Measurements from ENCODE around the gene IRF3. TPM values are rescaled to one million over a fixed set of nuclear protein-coding genes. Genes with fewer than 3 reads are reported as not detected.

Gene IRF3
- total and polyA plus RNA-seq, 8 donors, result 60.2 to 93.6 (median 72.5) TPM

- ATAC-seq, result no peak
- no peaks in the 10 kb centered on the region for H3K27me3 ChIP-seq
- H3K4me1 ChIP-seq, result peaks cover 5 to 18% of the 10 kb centered on the region in 2 donors
- no peak overlapping the region for H3K27ac ChIP-seq
- H3K9me3 ChIP-seq, result no peaks in the 10 kb centered on the region
- intact Hi-C loops (cut with DNase I), result no loop called here
- no peak overlapping the region for H3K4me3 ChIP-seq
- no peak for TF ChIP-seq CTCF (IDR thresholded peaks at IDR 0.05)
- peaks cover 0 to 79% of the 10 kb centered on the region in 2 donors for H3K36me3 ChIP-seq
- no peak for DNase-seq
These were observed 5.2 kb downstream of the IRF3 start for GRCh38 chr19:49660338-49660961.

GRCh38 chr19:49658566-49659442, 6.9 kb downstream of the IRF3 start:
- TF ChIP-seq CTCF (IDR thresholded peaks at IDR 0.05), result no peak
- DNase-seq (no peak), ATAC-seq (no peak)
- Histone ChIP-seq H3K4me3 (no peak overlapping the region), H3K4me1 (peaks cover 1 to 12% of the 10 kb centered on the region in 2 donors), H3K27ac (no peak overlapping the region), H3K9me3 (no peaks in the 10 kb centered on the region), H3K36me3 (peaks cover 0 to 96% of the 10 kb centered on the region in 2 donors), H3K27me3 (no peaks in the 10 kb centered on the region)
- intact Hi-C loops (cut with DNase I), result no loop called here

- no peak overlapping the region for H3K4me3 ChIP-seq
- DNase-seq, result no peak
- H3K27me3 ChIP-seq, result no peaks in the 10 kb centered on the region
- no peak for TF ChIP-seq CTCF (IDR thresholded peaks at IDR 0.05)
- H3K27ac ChIP-seq, result no peak overlapping the region
- no peak for ATAC-seq
- H3K4me1 ChIP-seq, result peaks cover 0 to 5% of the 10 kb centered on the region in 2 donors
- intact Hi-C loops (cut with DNase I), result no loop called here
- no peaks in the 10 kb centered on the region for H3K9me3 ChIP-seq
- peaks cover 0 to 100% of the 10 kb centered on the region in 2 donors for H3K36me3 ChIP-seq
These were observed 7.5 kb downstream of the IRF3 start for GRCh38 chr19:49658139-49658517.

GRCh38 chr19:49657493-49658138, 8.0 kb downstream of the IRF3 start:
- no peaks in the 10 kb centered on the region for H3K27me3 ChIP-seq
- no peak overlapping the region for H3K27ac ChIP-seq
- no peaks in the 10 kb centered on the region for H3K9me3 ChIP-seq
- no peak for TF ChIP-seq CTCF (IDR thresholded peaks at IDR 0.05)
- peaks cover 0 to under 1% of the 10 kb centered on the region in 2 donors for H3K4me1 ChIP-seq
- peaks cover 0 to 100% of the 10 kb centered on the region in 2 donors for H3K36me3 ChIP-seq
- no peak for DNase-seq
- ATAC-seq, result no peak
- no peak overlapping the region for H3K4me3 ChIP-seq
- intact Hi-C loops (cut with DNase I), result no loop called here
